Stimulated activated CD4-positive, alpha-beta T cell treated with anti-CD3 and anti-CD28 coated beads, Interleukin-4, amount 100 ng/mL, for 48 hours (primary cell): ENCODE results near the gene TPK1.

ENCODE experiments used
- DNase-seq, 2 donors: peaks; one replicate each; pipeline ENCODE4 v3.0.0-alpha.2; 2020; ENCODE audit warnings: low read depth in 2 of 2

Gene TPK1

DNA sequence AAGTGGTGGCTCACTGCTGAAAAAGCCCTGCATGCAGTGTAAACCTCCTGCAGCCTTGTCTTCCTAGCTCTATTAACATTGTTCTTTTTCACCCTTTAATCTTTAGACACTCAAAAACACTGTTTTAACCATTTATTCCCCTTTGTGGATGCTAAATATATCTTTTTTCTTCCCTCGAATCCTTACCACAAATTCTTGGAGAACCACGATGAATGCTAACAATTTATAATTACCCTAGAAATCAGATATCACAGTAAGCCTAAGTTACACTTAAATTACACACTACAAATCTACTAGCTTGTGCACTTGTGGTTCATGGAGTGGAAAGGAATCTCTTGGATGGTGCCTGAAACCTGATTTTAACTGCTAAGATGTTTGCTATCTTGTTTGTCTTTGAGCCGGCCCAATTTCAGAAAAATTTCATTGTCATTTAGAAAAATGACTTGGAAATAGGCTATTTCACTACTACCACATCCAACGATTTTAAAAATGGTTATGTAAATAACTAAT, 307.3 kb downstream of the TPK1 start:
- DNase-seq, result no peak

DNA sequence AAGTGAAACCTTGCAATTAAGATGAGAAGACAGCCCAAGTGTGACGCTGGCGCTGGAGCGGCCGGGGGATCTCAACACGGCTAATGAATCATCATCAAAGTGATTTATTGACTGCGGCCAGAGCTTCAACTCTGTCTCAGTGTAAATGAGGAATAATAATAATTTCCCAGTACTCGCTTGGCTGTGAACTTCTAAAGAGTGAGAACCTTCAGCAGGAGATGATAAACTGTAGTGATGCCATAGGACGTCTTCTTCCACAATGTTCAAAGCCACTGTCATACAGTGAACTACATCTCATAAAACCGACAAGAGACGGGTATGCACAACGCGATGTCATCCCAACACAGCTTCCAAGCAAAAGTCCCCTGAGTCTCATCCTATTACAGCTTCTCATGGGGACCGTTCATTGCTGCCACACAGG, 308.8 kb downstream of the TPK1 start:
- DNase-seq, result no peak

DNA sequence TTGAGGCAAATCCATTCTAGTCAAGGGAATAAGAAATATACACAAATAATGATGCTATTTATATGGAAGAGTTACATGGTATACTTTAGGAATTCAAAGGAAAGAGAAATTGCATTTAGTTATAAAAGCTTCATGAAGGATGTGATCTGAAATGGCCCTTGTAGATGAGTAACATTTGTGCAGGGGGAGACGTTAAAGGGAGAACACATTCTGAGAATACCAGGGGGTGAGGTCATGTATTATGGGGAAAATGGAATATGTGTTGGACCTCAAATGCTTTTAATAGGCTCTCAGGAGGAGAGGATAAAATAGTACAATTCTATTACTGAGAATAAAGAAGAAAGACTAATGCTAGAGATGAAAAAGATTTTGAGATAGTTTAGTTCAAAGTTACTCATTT, 309.9 kb downstream of the TPK1 start:
- no peak for DNase-seq

GRCh38 chr7:144524271-144524670, 311.6 kb downstream of the TPK1 start:
- no peak for DNase-seq

DNA sequence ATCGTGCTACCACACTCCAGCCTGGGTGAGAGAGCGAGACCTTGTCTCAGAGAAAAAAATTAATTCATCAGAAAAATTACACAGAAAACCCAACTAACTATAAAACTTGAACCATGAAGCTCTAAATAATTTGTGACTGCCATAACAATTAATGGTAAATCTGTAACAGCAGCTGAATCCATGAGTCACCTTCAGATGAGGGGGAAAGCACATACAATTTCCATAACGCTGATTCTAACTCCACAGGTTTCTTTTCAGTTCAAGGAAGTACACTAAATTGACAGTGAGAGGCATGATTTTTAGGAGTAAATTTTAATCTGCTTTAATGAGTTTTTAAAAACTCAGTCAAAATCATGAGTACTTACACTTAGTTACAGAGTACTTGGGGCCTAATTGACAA, 312.2 kb downstream of the TPK1 start:
- DNase-seq, result no peak

DNA sequence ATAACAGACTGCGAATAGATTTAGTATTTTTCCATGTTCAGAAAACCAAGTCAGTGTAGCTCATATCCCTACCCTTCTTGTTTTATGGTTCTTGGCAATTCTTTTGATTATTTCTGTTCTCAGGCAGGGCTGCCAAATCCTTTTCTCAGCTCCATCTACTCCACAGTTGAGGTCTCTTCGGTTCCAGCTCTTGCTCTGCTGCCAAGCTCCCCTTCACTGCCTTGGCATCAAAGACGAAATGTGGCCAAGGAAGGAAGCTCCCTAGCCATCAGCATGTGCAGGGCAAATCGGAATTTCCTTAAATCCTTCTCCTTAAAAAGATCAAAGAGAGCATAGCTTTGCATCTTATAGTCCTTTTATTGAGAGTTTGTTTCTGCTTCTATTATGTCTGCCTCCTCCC, 315.9 kb downstream of the TPK1 start:
- no peak for DNase-seq

GRCh38 chr7:144518360-144518759, 317.5 kb downstream of the TPK1 start:
- DNase-seq, result no peak

DNA sequence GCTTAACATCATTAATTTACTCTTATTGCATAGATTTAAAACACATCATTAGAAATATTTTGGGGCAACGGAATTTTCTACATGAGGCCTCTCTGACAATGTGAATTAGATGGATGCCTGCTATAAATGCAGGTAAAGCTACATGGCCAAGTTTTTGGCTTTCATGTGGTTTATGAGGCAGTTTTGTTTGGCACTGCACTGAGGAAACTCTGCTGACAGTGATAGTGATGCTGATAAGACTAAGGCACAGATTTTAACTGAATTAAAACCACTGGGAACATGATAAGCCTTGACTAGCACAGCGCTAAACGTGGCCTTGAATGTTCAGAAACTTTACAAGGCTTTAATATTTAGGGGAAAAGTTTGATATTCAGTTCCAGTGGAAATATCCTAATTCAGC, 318.1 kb downstream of the TPK1 start:
- no peak for DNase-seq

GRCh38 chr7:144516729-144517525, 318.9 kb downstream of the TPK1 start:
- DNase-seq, result no peak

GRCh38 chr7:144513334-144513733, 322.5 kb downstream of the TPK1 start:
- no peak for DNase-seq

DNA sequence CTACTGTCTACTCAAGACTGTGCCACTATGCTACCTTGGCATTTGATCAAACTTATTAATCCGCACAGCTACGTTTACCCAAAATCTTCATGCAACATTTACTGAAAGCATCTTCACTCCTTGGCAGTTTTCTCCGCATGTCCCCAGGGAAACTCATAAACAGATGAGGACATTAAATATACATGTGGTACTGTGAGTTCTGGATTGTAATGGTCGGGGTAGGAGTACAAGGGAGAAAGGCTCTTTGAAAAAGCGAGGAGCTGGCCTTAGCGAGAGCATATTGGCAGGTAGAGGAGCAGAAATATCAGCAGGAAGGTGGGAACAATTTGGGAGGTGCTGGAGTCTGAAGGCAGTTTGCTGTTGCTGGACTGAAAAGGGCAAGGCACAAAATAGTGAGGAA, 325.2 kb downstream of the TPK1 start:
- DNase-seq, result no peak

- DNase-seq, result no peak
Measured at GRCh38 chr7:144508702-144509101, 327.2 kb downstream of the TPK1 start.

GRCh38 chr7:144503215-144503614, 332.6 kb downstream of the TPK1 start:
- DNase-seq, result no peak

GRCh38 chr7:144500225-144500624, 335.6 kb downstream of the TPK1 start:
- no peak for DNase-seq

DNA sequence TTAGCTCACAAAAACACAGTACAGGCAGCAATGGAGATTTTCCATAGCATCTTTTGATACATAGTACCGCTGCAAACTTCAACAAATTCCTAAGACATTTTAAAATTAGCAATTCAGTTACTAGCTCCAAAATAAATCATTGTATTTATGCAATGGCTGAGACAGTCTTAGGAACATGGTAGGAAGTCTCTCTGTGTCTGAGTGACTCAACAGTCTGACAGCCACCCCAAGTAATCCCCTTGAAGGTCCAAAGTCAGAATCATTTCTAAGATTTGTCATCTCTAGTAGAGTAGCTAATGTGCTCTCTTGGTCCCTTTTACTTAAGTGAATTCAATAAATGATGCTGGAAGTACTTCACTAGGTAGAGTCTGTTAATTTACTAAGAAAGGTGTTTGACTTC, 338.6 kb downstream of the TPK1 start:
- DNase-seq, result no peak

DNA sequence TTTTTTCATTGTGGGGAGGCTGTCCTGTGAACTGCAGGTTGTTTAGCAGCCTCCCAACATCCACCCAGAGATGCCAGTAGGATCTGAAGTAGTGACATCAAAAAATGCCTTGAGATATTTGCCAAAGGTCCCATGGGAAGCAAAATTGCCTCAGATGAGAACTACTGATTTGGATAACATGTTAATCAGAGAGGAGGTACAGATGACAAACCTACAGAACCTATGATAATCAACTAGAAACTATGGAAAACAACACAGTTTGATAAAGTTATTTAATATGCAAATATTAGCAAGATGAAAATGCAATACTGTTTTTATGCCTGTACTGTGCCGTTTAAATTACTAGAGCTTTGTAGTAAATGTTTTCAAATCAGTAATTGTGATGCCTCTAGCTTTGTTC, 341.5 kb downstream of the TPK1 start:
- DNase-seq, result no peak

DNA sequence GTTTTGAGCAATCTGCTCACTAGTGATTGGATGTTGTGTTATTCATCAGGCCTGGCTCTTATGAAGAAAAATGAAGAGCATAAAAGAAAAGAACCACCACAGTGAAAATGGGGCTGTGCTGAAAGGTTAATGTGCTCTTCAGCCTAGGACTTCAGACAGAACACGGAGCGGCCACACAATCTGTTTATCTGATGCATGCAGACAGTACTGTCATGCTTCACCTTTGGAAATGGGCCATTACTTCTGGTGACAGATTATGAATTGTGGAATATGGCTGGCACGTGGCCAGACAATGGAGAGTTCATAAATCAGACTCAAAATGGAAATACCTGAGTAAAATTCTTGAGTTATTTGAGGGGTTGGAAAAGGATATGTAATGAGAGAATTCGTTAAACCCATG, 346.3 kb downstream of the TPK1 start:
- DNase-seq, result no peak

DNA sequence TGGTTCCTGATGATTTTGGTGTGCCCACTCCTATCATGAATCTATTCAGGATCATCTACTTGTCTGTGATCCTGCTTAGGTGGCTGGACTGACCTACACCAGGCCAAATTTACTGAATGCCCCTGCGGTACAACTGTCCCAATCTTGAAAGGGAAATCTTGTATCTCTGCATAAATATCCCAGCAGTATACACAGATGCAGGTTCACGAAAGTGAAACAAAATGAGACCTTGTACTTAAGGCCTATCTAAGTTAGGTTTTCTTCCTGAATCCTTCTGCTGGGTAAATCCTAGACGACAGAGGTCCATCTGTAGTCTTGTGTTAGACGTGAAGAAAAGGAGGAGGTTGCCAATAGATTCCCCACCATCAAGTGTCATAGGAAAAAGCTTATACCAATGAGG, 346.9 kb downstream of the TPK1 start:
- DNase-seq, result no peak

GRCh38 chr7:144487901-144488300, 348.0 kb downstream of the TPK1 start:
- no peak for DNase-seq

DNA sequence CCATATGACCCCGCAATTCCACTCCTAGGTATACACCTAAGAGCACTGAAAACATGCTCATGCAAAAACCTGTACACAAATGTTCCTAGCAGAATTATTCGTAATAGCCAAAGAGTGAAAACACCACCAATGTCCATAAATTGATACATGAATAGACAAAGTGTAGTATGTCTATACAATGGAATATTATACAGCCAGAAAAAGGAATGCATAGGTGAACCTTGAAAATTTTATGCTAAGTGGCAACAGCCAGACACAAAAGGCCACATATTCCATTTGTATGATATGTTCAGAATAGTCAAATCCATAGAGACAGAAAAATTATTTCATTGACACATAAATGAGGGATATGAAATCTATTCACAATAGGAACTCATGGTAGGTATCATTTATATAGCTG, 351.4 kb downstream of the TPK1 start:
- DNase-seq, result no peak

DNA sequence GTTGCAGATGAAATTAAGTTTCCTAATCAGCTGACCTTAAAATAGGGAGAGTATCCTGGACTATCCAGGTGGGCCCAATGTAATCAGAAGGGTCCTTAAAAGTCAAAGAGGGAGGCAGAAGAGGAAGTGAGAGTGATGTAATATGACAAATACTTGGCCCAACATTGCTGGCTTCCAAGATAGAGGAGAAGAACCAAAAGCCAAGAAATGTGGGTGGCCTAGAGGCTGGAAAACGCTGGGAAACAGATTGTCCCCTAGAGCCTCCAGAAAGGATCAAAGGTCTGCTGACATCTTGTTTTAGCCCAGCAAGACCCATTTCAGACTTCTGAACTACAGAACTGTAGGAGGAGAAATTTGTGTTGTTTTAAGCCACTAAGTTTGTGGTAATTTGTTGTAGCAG, 352.7 kb downstream of the TPK1 start:
- no peak for DNase-seq

- DNase-seq, result no peak
Measured at GRCh38 chr7:144481833-144482232, 354.0 kb downstream of the TPK1 start.

- DNase-seq, result no peak
Measured at GRCh38 chr7:144477348-144477747, 358.5 kb downstream of the TPK1 start.
